CD4-positive, alpha-beta T cell treated with Interleukin-12 subunit alpha and Interleukin-12 subunit beta, for 1 hour (primary cell): ENCODE data around the gene ZNF219.

ENCODE experiments used
- DNase-seq: peaks from one replicate; pipeline ENCODE4 v3.0.0-alpha.2; 2020

ZNF219 gene

GRCh38 chr14:21084998-21085853, 13.2 kb downstream of the ZNF219 start:
- no peak for DNase-seq

- DNase-seq = no peak
Measured at GRCh38 chr14:21084396-21084795, 14.1 kb downstream of the ZNF219 start.

GRCh38 chr14:21083565-21084325, 14.7 kb downstream of the ZNF219 start:
- DNase-seq = no peak

- DNase-seq = no peak
Measured at GRCh38 chr14:21081521-21082142, 16.8 kb downstream of the ZNF219 start.

GRCh38 chr14:21078726-21079125, 19.7 kb downstream of the ZNF219 start:
- DNase-seq = no peak

GRCh38 chr14:21078287-21078686, 20.2 kb downstream of the ZNF219 start:
- no peak for DNase-seq

- DNase-seq = no peak
Measured at GRCh38 chr14:21077672-21078071, 20.8 kb downstream of the ZNF219 start.

- DNase-seq = no peak
Measured at GRCh38 chr14:21075719-21076437, 22.6 kb downstream of the ZNF219 start.

- DNase-seq = no peak
Measured at GRCh38 chr14:21074398-21075272, 23.8 kb downstream of the ZNF219 start.

GRCh38 chr14:21073921-21074320, 24.5 kb downstream of the ZNF219 start:
- DNase-seq = no peak

- DNase-seq = no peak
Measured at GRCh38 chr14:21072781-21073339, 25.6 kb downstream of the ZNF219 start.

GRCh38 chr14:21072031-21072473, 26.4 kb downstream of the ZNF219 start:
- no peak for DNase-seq

GRCh38 chr14:21071225-21072030, 27.0 kb downstream of the ZNF219 start:
- DNase-seq = peak; percentile 66

GRCh38 chr14:21070610-21071224, 27.7 kb downstream of the ZNF219 start:
- peak; percentile 36 for DNase-seq

- peak; percentile 44 for DNase-seq
Measured at GRCh38 chr14:21070083-21070609, 28.3 kb downstream of the ZNF219 start, which contains the start of gene ARHGEF40. Gene ARHGEF40, plus strand, starts transcription at chr14:21070304. Its CDS starts 93 bp downstream, at chr14:21070397.

GRCh38 chr14:21069388-21070082, 28.9 kb downstream of the ZNF219 start:
- peak; percentile 48 for DNase-seq

GRCh38 chr14:21068521-21069387, 29.7 kb downstream of the ZNF219 start:
- DNase-seq = peak; percentile 77
